Measurements from ENCODE around the gene CHMP1B.
"Not testable (repeated sequence)": the region's sequence is repeated elsewhere in the genome, so short reads cannot be mapped to it uniquely, and the experiment has no call there.

CHMP1B gene

GRCh38 chr18:11871501-11871900 is 20.3 kb downstream of the CHMP1B start:
- DNase-seq (ENCODE audit: low read depth) = no peak

- no peak for DNase-seq (ENCODE audit: low read depth)
These were observed 21.4 kb downstream of the CHMP1B start for GRCh38 chr18:11872479-11873136.

- DNase-seq (ENCODE audit: low read depth) = no peak
These were observed 22.6 kb downstream of the CHMP1B start for GRCh38 chr18:11873670-11874340.

GRCh38 chr18:11874676-11875075 is 23.5 kb downstream of the CHMP1B start:
- DNase-seq (ENCODE audit: low read depth) = no peak

GRCh38 chr18:11877497-11878135 is 26.4 kb downstream of the CHMP1B start:
- no peak for DNase-seq (ENCODE audit: low read depth)

- DNase-seq (ENCODE audit: low read depth) = no peak
These were observed 29.5 kb downstream of the CHMP1B start for GRCh38 chr18:11880586-11881304.

GRCh38 chr18:11882636-11883035 is 31.4 kb downstream of the CHMP1B start:
- no peak for DNase-seq (ENCODE audit: low read depth)

GRCh38 chr18:11883153-11883552 is 31.9 kb downstream of the CHMP1B start:
- DNase-seq (ENCODE audit: low read depth) = no peak

GRCh38 chr18:11884396-11885030 is 33.3 kb downstream of the CHMP1B start:
- DNase-seq (ENCODE audit: low read depth) = no peak

GRCh38 chr18:11885278-11885947 is 34.2 kb downstream of the CHMP1B start:
- no peak for DNase-seq (ENCODE audit: low read depth)

GRCh38 chr18:11886577-11887110 is 35.4 kb downstream of the CHMP1B start:
- no peak for DNase-seq (ENCODE audit: low read depth)

- DNase-seq (ENCODE audit: low read depth) = no peak
These were observed 36.3 kb downstream of the CHMP1B start for GRCh38 chr18:11887328-11888128.

GRCh38 chr18:11888726-11889125 is 37.5 kb downstream of the CHMP1B start:
- no peak for DNase-seq (ENCODE audit: low read depth)

- DNase-seq (ENCODE audit: low read depth) = no peak
These were observed 38.1 kb downstream of the CHMP1B start for GRCh38 chr18:11889284-11889683.

GRCh38 chr18:11891737-11892136 is 40.5 kb downstream of the CHMP1B start:
- DNase-seq (ENCODE audit: low read depth) = no peak

GRCh38 chr18:11892438-11892837 is 41.2 kb downstream of the CHMP1B start:
- not testable (repeated sequence) for DNase-seq (ENCODE audit: low read depth)

- no peak for DNase-seq (ENCODE audit: low read depth)
These were observed 46.6 kb downstream of the CHMP1B start for GRCh38 chr18:11897781-11898180.

GRCh38 chr18:11899063-11899462 is 47.9 kb downstream of the CHMP1B start:
- DNase-seq (ENCODE audit: low read depth) = no peak

- DNase-seq (ENCODE audit: low read depth) = no peak
These were observed 50.7 kb downstream of the CHMP1B start for GRCh38 chr18:11901826-11902438.
